H1 (cell line): Measurements from ENCODE around the gene RECK. TPM values are rescaled to one million over a fixed set of nuclear protein-coding genes. Genes with fewer than 3 reads are reported as not detected.

ENCODE experiments used
- CTCF ChIA-PET: fragments of 300-600 bp; sonication (Branson Sonifier 250); formaldehyde crosslinking; loops from one replicate; lab custom pipeline; 2021; ENCODE audit not compliant: partially characterized antibody; lab: Charles Lee
- POLR2A ChIA-PET: fragments of 300-600 bp; sonication (Branson Sonifier 250); formaldehyde crosslinking; loops from one replicate; lab custom pipeline; 2021; ENCODE audit warnings: inconsistent platforms; ENCODE audit not compliant: partially characterized antibody; lab: Charles Lee
- DNase-seq, 2 experiments: peaks; one replicate each; pipeline versions ENCODE4 v3.0.0 to v3.0.0-alpha.2; 2010 to 2022; ENCODE audit warnings: low spot score in 2 of 2, low read depth in 1 of 2, mixed read lengths in 1 of 2
- FAIRE-seq: peaks from 2 replicates; lab custom pipeline; 2011; peaks lifted over from hg19 to GRCh38; lab: Jason Lieb, UNC
- H2AFZ ChIP-seq: 2 replicates; pipeline ENCODE4 v1.8.1; 2012; ENCODE audit warnings: low read length, inconsistent platforms
- H2AK5ac ChIP-seq: 2 replicates; pipeline ENCODE4 v1.6.1; 2013; ENCODE audit warnings: low read depth, low read length
- H2BK120ac ChIP-seq: replicated peaks from 2 replicates; pipeline ENCODE3; 2013; ENCODE audit warnings: low read depth, low read length, inconsistent platforms
- H2BK12ac ChIP-seq: 2 replicates; pipeline ENCODE4 v1.6.1; 2013; ENCODE audit warnings: low read depth, low read length
- H2BK15ac ChIP-seq: 2 replicates; pipeline ENCODE4 v1.6.1; 2013; ENCODE audit warnings: low read length
- H2BK20ac ChIP-seq: 2 replicates; pipeline ENCODE4 v1.6.1; 2013; ENCODE audit warnings: low read length
- H2BK5ac ChIP-seq: 2 replicates; pipeline ENCODE4 v1.6.1; 2013; ENCODE audit warnings: low read depth, low read length
- H3K14ac ChIP-seq: 2 replicates; pipeline ENCODE4 v1.6.1; 2013; ENCODE audit warnings: inconsistent platforms; ENCODE audit not compliant: insufficient read length
- H3K18ac ChIP-seq: 2 replicates; pipeline ENCODE4 v1.6.1; 2013; ENCODE audit warnings: low read length; ENCODE audit errors: extremely low read depth
- H3K23ac ChIP-seq: 2 replicates; pipeline ENCODE4 v1.6.1; 2013; ENCODE audit warnings: inconsistent platforms; ENCODE audit not compliant: insufficient read length
- H3K23me2 ChIP-seq: 2 replicates; pipeline ENCODE4 v1.6.1; 2013; ENCODE audit warnings: low read depth, low read length
- H3K27ac ChIP-seq: 2 replicates; pipeline ENCODE4 v1.6.1; 2011; ENCODE audit warnings: low read depth, low read length, inconsistent platforms
- H3K27me3 ChIP-seq, 4 experiments: replicated peaks in 1 of 4; 1 replicate in 1 of 4; 2 replicates in 3 of 4; pipeline versions ENCODE4 v1.6.1 to v1.8.1; 2011 to 2013; ENCODE audit warnings: low read length in 3 of 4, mild to moderate bottlenecking in 3 of 4, inconsistent platforms in 2 of 4, mixed read lengths in 2 of 4, moderate library complexity in 1 of 4; ENCODE audit not compliant: control insufficient read depth in 3 of 4, insufficient read depth in 3 of 4; ENCODE audit errors: extremely low read depth in 1 of 4
- H3K36me3 ChIP-seq, 4 experiments: 2 replicates each; pipeline versions ENCODE4 v1.6.1 to v1.8.1; 2011 to 2013; ENCODE audit warnings: mild to moderate bottlenecking in 4 of 4, low read length in 3 of 4, moderate library complexity in 2 of 4, control low read depth in 1 of 4, inconsistent platforms in 1 of 4; ENCODE audit not compliant: insufficient read depth in 4 of 4, control insufficient read depth in 2 of 4
- H3K4ac ChIP-seq: replicated peaks from 2 replicates; pipeline ENCODE3; 2013; ENCODE audit warnings: low read length, low read depth, mixed read lengths, inconsistent platforms; ENCODE audit not compliant: insufficient read length
- H3K4me1 ChIP-seq, 4 experiments: replicated peaks in 1 of 4; 1 replicate in 1 of 4; 2 replicates in 3 of 4; pipeline versions ENCODE4 v1.6.1 to v1.8.1; 2011 to 2013; ENCODE audit warnings: low read length in 3 of 4, inconsistent platforms in 2 of 4, mixed read lengths in 1 of 4; ENCODE audit not compliant: insufficient read depth in 4 of 4, control insufficient read depth in 3 of 4
- H3K4me2 ChIP-seq, 2 experiments: 2 replicates each; pipeline versions ENCODE4 v1.6.1 to v1.8.1; 2011 to 2013; ENCODE audit warnings: low read depth in 2 of 2, low read length in 2 of 2, control low read depth in 1 of 2, inconsistent platforms in 1 of 2, mild to moderate bottlenecking in 1 of 2; ENCODE audit not compliant: insufficient read depth in 1 of 2
- H3K4me3 ChIP-seq, 4 experiments: fragments of 200-600, 300-600 bp in 1 of 4; sonication (generic), shearing (Covaris generic), sonication (Bioruptor Twin) in 1 of 4; 2 replicates each; pipeline versions ENCODE4 v1.5.1 to v1.8.1; 2011 to 2016; ENCODE audit warnings: low read length in 4 of 4, low read depth in 3 of 4, control low read depth in 2 of 4, inconsistent platforms in 2 of 4, mild to moderate bottlenecking in 2 of 4, mixed read lengths in 1 of 4, moderate library complexity in 1 of 4; ENCODE audit not compliant: insufficient read depth in 2 of 4; ENCODE audit errors: extremely low read depth in 1 of 4
- H3K56ac ChIP-seq: replicated peaks from 2 replicates; pipeline ENCODE3; 2013; ENCODE audit warnings: low read depth, mild to moderate bottlenecking, mixed read lengths, low read length, inconsistent platforms; ENCODE audit not compliant: insufficient read length
- H3K79me1 ChIP-seq: 2 replicates; pipeline ENCODE4 v1.6.1; 2013; ENCODE audit warnings: low read depth, low read length, control low read depth
- H3K79me2 ChIP-seq, 2 experiments: 2 replicates each; pipeline versions ENCODE4 v1.6.1 to v1.8.1; 2012 to 2013; ENCODE audit warnings: low read length in 2 of 2, mild to moderate bottlenecking in 2 of 2, inconsistent platforms in 1 of 2; ENCODE audit not compliant: insufficient read depth in 2 of 2, control insufficient read depth in 1 of 2
- H3K9ac ChIP-seq, 4 experiments: replicated peaks in 1 of 4; 1 replicate in 1 of 4; 2 replicates in 3 of 4; pipeline versions ENCODE4 v1.6.1 to v1.8.1; 2011 to 2013; ENCODE audit warnings: low read depth in 3 of 4, low read length in 3 of 4, control low read depth in 2 of 4, mild to moderate bottlenecking in 2 of 4, moderate library complexity in 2 of 4, inconsistent platforms in 1 of 4; ENCODE audit errors: extremely low read depth in 1 of 4
- H3K9me3 ChIP-seq, 2 experiments: 2 replicates each; pipeline versions ENCODE4 v1.6.1 to v1.8.1; 2012 to 2013; ENCODE audit warnings: mild to moderate bottlenecking in 2 of 2, moderate library complexity in 2 of 2, control low read depth in 1 of 2, inconsistent platforms in 1 of 2, low read depth in 1 of 2, low read length in 1 of 2, mixed read lengths in 1 of 2; ENCODE audit not compliant: insufficient read depth in 2 of 2
- H4K20me1 ChIP-seq, 2 experiments: replicated peaks in 1 of 2; 2 replicates each; pipeline versions ENCODE3 to v1.8.1; 2011 to 2013; ENCODE audit warnings: inconsistent platforms in 2 of 2, low read length in 2 of 2, mild to moderate bottlenecking in 1 of 2; ENCODE audit not compliant: insufficient read depth in 2 of 2, control insufficient read depth in 1 of 2
- H4K5ac ChIP-seq: 2 replicates; pipeline ENCODE4 v1.6.1; 2013; ENCODE audit warnings: low read length, low read depth, mixed read lengths, inconsistent platforms; ENCODE audit not compliant: insufficient read length
- H4K8ac ChIP-seq: 2 replicates; pipeline ENCODE4 v1.8.0; 2013; ENCODE audit warnings: mild to moderate bottlenecking, moderate library complexity, low read length, inconsistent platforms; ENCODE audit not compliant: insufficient read depth; ENCODE audit errors: extremely low read depth
- H4K91ac ChIP-seq: replicated peaks from 2 replicates; pipeline ENCODE3; 2013; ENCODE audit warnings: low read length, mixed read lengths, inconsistent platforms; ENCODE audit not compliant: insufficient read length
- RBBP5 ChIP-seq: IDR thresholded peaks from 2 replicates; pipeline ENCODE4 v1.7.1; 2012; ENCODE audit warnings: low read depth, mild to moderate bottlenecking, inconsistent platforms, low read length, moderate library complexity, borderline replicate concordance
- SRF ChIP-seq: IDR thresholded peaks from 2 replicates; pipeline ENCODE4 v1.6.1; 2011; ENCODE audit warnings: mild to moderate bottlenecking, low read depth, low read length, moderate library complexity
- WGBS, 2 experiments: shearing (Covaris generic) in 1 of 2; methylation state at CpG; one replicate each; pipeline versions ENCODE4 v1.1.6 to v1.1.7; 2013 to 2015; ENCODE audit warnings: low lambda C conversion rate in 2 of 2, mixed read lengths in 2 of 2, inconsistent platforms in 1 of 2, low coverage in 1 of 2, missing lambda C conversion rate in 1 of 2; ENCODE audit not compliant: insufficient replicate concordance in 2 of 2, insufficient coverage in 1 of 2, insufficient read length in 1 of 2; ENCODE audit errors: extremely low coverage in 1 of 2, missing lambda C conversion rate in 1 of 2; 5-methylcytosine and 5-hydroxymethylcytosine counted together
- polyA plus RNA-seq, 7 experiments: library from polyadenylated mRNA; depleted of rRNA in 3 of 7; stranded (reverse) in 5 of 7; unstranded in 2 of 7; fragments of >200 nt in 5 of 7; fragments of 200-250 nt in 2 of 7; gene quantifications; 1 replicate in 5 of 7; 2 replicates in 1 of 7; 4 replicates in 1 of 7; pipeline versions ENCODE4 v1.2.1 to v1.2.3, GENCODE V29; 2011 to 2013; ENCODE audit warnings: missing spikeins in 2 of 7, mixed read lengths in 2 of 7
- total RNA-seq: library from RNA; stranded (reverse); fragmentation: NEBNext Ultra II Directional; extraction: Animal tissue kit (Norgen Biotek cat#: 25700); gene quantifications from 2 replicates; pipeline ENCODE4 v1.2.1, GENCODE V29; 2021

The RECK gene
- total and polyA plus RNA-seq, 2 of the 8 experiments (the other 6 are each of a cell fraction or from before 2014, with no cell fraction given), result 5.4 to 9.8 TPM

DNA sequence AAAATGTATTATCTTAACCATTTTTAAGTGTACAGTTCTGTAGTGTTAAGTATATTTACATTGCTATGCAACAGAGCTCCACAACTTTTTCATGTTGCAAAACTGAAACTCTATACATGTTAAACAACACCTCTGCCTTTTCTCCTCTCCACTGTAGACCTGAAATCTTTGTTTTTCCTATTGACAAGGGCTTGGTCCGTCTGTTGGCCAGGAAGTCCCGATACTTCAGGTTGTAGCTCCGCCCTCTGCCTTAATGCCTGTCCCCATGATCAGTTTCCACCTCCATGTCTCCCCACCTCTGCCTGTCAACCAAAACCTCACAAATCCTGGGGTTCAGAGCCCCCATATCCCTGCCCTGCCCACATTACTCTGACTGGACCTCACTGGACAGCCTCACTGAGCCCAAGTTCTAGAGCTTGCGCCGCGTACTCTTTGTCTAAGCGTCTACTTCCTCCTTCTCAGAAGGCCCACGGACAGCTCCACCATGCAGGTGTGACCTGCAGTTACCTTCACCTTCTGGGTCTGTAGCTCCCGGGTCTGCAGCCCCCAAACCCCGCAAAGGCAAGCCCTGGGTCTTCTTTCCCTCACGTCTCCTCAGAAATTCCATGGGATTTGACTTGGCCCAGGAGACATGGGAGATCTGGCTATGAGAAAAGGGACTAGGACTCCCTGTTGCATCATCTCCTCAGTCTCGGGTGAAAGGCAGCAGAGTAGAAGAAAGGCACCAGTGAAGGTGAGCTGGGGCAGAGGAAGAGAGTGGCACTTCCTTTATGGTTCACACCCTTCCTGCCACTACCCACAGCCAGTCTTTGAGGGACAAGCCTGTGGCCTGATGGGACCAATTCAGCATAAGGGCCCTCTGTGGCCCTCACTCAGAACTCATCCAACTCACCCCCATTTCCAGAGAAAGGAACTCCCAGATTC, 107.9 kb downstream of the RECK start:
- Histone ChIP-seq H4K91ac (no peak overlapping the region), H2AK5ac (no peak overlapping the region), H2AFZ (no peak overlapping the region), H3K56ac (no peak overlapping the region), H3K23ac (no peak overlapping the region), H2BK5ac (no peak overlapping the region), H3K27ac (no peak overlapping the region), H2BK20ac (no peak overlapping the region), H2BK120ac (no peak overlapping the region), H3K27me3 (peaks cover 0 to 4% (median under 1%) of the 10 kb centered on the region in 4 experiments; a peak in 2 of 7 replicates), H3K79me1 (no peaks in the 10 kb centered on the region), H3K4me1 (peaks cover 0 to 4% (median 0%) of the 10 kb centered on the region in 4 experiments; a peak in 1 of 7 replicates), H3K79me2 (no peaks in the 10 kb centered on the region), H3K9me3 (peaks cover 0 to 7% of the 10 kb centered on the region in 2 experiments; a peak in 2 of 4 replicates), H2BK15ac (no peak overlapping the region), H4K5ac (no peak overlapping the region), H3K4ac (no peak overlapping the region), H3K36me3 (no peaks in the 10 kb centered on the region; a peak in 1 of 8 replicates), H4K20me1 (peaks cover 0 to 4% of the 10 kb centered on the region in 2 experiments), H3K18ac (no peak overlapping the region), H3K9ac (no peak overlapping the region), H3K4me2 (no peak overlapping the region), H4K8ac (no peak overlapping the region), H3K14ac (no peak overlapping the region), H3K4me3 (no peak overlapping the region), H3K23me2 (peaks cover 4% of the 10 kb centered on the region; the same call in 1 of the 2 replicates), H2BK12ac (no peak overlapping the region)
- POLR2A ChIA-PET, result interaction anchor here (1.5 to 3.7 kb wide), 2 partner anchors 11 to 20 kb away, joined by 3 to 19 read pairs; no protein-coding TSS in a partner anchor
- FAIRE-seq, result no peak
- no peak for DNase-seq
- no peak for TF ChIP-seq RBBP5
- no peak for TF ChIP-seq SRF
- 94% methylated on average over 12 of the region's 12 CpGs; no CpG with 5 or more reads in 1 of the 2 experiments for WGBS, 2 experiments
- CTCF ChIA-PET, result interaction anchor here (1.2 to 6.7 kb wide), 5 partner anchors 10 to 42 kb away, joined by 3 to 58 read pairs (median 8); partner anchors contain the start of gene CCIN
